CD4-positive, alpha-beta memory T cell (primary cell): ENCODE results near the gene ANKRD55. TPM values are rescaled to one million over a fixed set of nuclear protein-coding genes. Genes with fewer than 3 reads are reported as not detected.

Experiments used
- CTCF ChIA-PET: fragments of 350-600 bp; sonication (Branson Sonifier 250); formaldehyde crosslinking; loops from one replicate; lab custom pipeline; 2021; ENCODE audit warnings: inconsistent platforms; ENCODE audit not compliant: partially characterized antibody; lab: Charles Lee
- POLR2A ChIA-PET: fragments of 350-600 bp; sonication (Branson Sonifier 250); formaldehyde crosslinking; loops from one replicate; lab custom pipeline; 2021; ENCODE audit not compliant: partially characterized antibody; lab: Charles Lee
- DNase-seq, 5 donors: peaks; one replicate each; pipeline versions ENCODE4 v3.0.0 to v3.0.0-alpha.2; 2020 to 2022; ENCODE audit warnings: mixed read lengths in 1 of 5
- H3K27ac ChIP-seq: one replicate; pipeline ENCODE4 v1.7.0; 2013; ENCODE audit warnings: low read depth, low read length
- H3K27me3 ChIP-seq: 2 replicates; pipeline ENCODE4 v1.7.0; 2013; ENCODE audit warnings: mild to moderate bottlenecking, low read length, moderate library complexity; ENCODE audit not compliant: insufficient read depth
- H3K36me3 ChIP-seq: 2 replicates; pipeline ENCODE4 v1.7.0; 2013; ENCODE audit warnings: mild to moderate bottlenecking, low read length, moderate library complexity; ENCODE audit not compliant: insufficient read depth
- H3K4me1 ChIP-seq: 2 replicates; pipeline ENCODE4 v1.7.0; 2013; ENCODE audit warnings: mild to moderate bottlenecking, low read length, moderate library complexity; ENCODE audit not compliant: insufficient read depth
- H3K4me3 ChIP-seq, 2 donors: one replicate each; pipeline ENCODE4 v1.7.0; 2013; ENCODE audit warnings: low read length in 2 of 2, mild to moderate bottlenecking in 1 of 2
- H3K9me3 ChIP-seq, 2 donors: one replicate each; pipeline ENCODE4 v1.7.0; 2013; ENCODE audit warnings: low read length in 2 of 2, control low read depth in 1 of 2; ENCODE audit not compliant: control insufficient read depth in 1 of 2
- H3K27ac Mint-ChIP-seq, 7 donors: one replicate each; pipeline ENCODE4 v1.8.0; 2020 to 2021; ENCODE audit warnings: mixed read lengths in 7 of 7, mild to moderate bottlenecking in 6 of 7, inconsistent platforms in 3 of 7, moderate library complexity in 3 of 7
- H3K27me3 Mint-ChIP-seq, 2 donors: one replicate each; pipeline ENCODE4 v1.8.0; 2020 to 2021; ENCODE audit warnings: mixed read lengths in 2 of 2
- H3K36me3 Mint-ChIP-seq, 2 donors: one replicate each; pipeline ENCODE4 v1.8.0; 2020 to 2021; ENCODE audit warnings: mixed read lengths in 2 of 2, inconsistent platforms in 1 of 2, mild to moderate bottlenecking in 1 of 2
- H3K4me1 Mint-ChIP-seq, 4 donors: one replicate each; pipeline ENCODE4 v1.8.0; 2020 to 2021; ENCODE audit warnings: mixed read lengths in 4 of 4, mild to moderate bottlenecking in 1 of 4
- H3K4me3 Mint-ChIP-seq, 8 donors: one replicate each; pipeline ENCODE4 v1.8.0; 2020 to 2021; ENCODE audit warnings: mixed read lengths in 8 of 8, mild to moderate bottlenecking in 7 of 8, moderate library complexity in 6 of 8, inconsistent platforms in 3 of 8
- H3K9me3 Mint-ChIP-seq, 8 donors: one replicate each; pipeline ENCODE4 v1.8.0; 2020 to 2021; ENCODE audit warnings: mixed read lengths in 8 of 8, mild to moderate bottlenecking in 5 of 8, inconsistent platforms in 3 of 8, moderate library complexity in 1 of 8
- intact Hi-C: fragments of 100-400 bp; cut with micrococcal nuclease; formaldehyde crosslinking; loops from one replicate; pipeline ENCODE4 v1.15.1; 2023
- polyA plus RNA-seq, 2 donors: library from polyadenylated mRNA; unstranded; fragments of 300-500 nt; fragmentation: Illumina TruSeq; gene quantifications; one replicate each; pipeline ENCODE4 v1.2.3, GENCODE V29; 2021
- total RNA-seq, 2 experiments: library from RNA; stranded (reverse); gene quantifications; one replicate each; pipeline ENCODE4 v1.2.3, GENCODE V29; 2021

ANKRD55 gene
- total and polyA plus RNA-seq, 4 experiments from 2014 or later, result 8.3 to 17.8 (median 12.3) TPM

DNA sequence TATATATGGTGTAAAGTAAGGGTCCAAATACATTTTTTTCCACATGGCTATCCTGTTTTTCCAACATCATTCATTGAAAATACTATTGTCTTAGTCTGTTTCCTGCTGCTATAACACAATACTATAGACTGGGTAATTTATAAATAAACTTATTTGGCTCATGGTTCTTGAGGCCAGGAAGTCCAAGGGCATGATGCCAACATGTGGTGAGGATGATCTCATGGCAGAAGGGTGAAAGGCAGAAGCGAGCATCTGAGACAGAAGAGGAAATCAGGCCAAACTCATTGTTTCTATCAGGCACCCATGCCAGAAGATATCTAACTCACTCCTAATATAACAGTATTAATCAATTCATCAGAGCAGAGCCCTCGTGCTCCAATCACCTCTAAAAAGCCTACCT is 42.6 kb downstream of the ANKRD55 start:
- Histone ChIP-seq H3K4me1 (peaks cover 16% of the 10 kb centered on the region), H3K27me3 (no peaks in the 10 kb centered on the region), H3K9me3 (no peaks in the 10 kb centered on the region), H3K36me3 (no peaks in the 10 kb centered on the region), H3K27ac (no peak overlapping the region), H3K4me3 (no peak overlapping the region)
- peaks cover 0 to 8% (median under 1%) of the 10 kb centered on the region in 8 donors for H3K9me3 Mint-ChIP-seq
- peak overlapping the region in 1 of 8 donors; percentile 1 for H3K4me3 Mint-ChIP-seq
- POLR2A ChIA-PET, result no interaction called here
- peak; percentile 44 to 64 (median 61) for DNase-seq
- CTCF ChIA-PET, result interaction anchor here (1.5 kb wide), 1 partner anchor 208 kb away, joined by 4 read pairs; no protein-coding TSS in a partner anchor
- no peaks in the 10 kb centered on the region for H3K27me3 Mint-ChIP-seq
- intact Hi-C loops, result loop anchor here (5.0 kb wide), 2 partner anchors 33 to 133 kb away; no protein-coding TSS in a partner anchor
- peak overlapping the region in 4 of 7 donors; percentile 9 to 44 (median 38) for H3K27ac Mint-ChIP-seq
- peaks cover 8 to 9% (median 9%) of the 10 kb centered on the region in 4 donors for H3K4me1 Mint-ChIP-seq
- H3K36me3 Mint-ChIP-seq, result no peaks in the 10 kb centered on the region

DNA sequence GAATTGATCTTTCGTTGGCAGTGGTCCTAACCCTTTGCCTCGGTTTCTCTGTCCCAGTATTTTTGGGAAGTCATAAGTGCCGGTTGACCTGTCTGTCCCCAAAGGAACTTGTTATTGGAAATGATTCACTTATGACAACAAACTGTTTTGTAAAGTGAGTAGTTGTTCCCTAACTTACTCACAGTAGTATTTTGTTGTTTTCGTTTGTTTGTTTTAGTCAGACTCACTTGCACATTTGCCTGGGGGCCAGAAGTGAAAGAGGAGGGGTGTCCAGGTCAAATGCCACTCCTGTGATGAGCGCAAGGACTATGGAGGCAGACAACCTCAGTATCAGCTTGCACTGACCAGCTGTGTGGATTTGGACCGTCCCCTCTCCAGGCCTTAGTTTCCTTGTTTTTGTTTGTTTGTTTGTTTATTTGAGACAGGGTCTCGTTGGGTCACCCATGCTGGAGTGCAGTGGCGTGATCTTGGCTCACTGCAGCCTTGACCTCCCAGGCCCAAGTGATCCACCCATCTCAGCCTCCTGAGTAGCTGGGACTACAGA is 47.3 kb downstream of the ANKRD55 start:
- Histone ChIP-seq H3K4me3 (no peak overlapping the region), H3K9me3 (no peaks in the 10 kb centered on the region), H3K36me3 (no peaks in the 10 kb centered on the region), H3K4me1 (peaks cover 11% of the 10 kb centered on the region), H3K27me3 (no peaks in the 10 kb centered on the region), H3K27ac (no peak overlapping the region)
- peaks cover 7 to 8% (median 7%) of the 10 kb centered on the region in 4 donors for H3K4me1 Mint-ChIP-seq
- CTCF ChIA-PET, result no interaction called here
- no peak overlapping the region for H3K4me3 Mint-ChIP-seq
- intact Hi-C loops, result no loop called here
- H3K27ac Mint-ChIP-seq, result no peak overlapping the region
- H3K36me3 Mint-ChIP-seq, result no peaks in the 10 kb centered on the region
- POLR2A ChIA-PET, result no interaction called here
- peaks cover 0 to 10% (median under 1%) of the 10 kb centered on the region in 8 donors for H3K9me3 Mint-ChIP-seq
- no peaks in the 10 kb centered on the region for H3K27me3 Mint-ChIP-seq
- no peak for DNase-seq

DNA sequence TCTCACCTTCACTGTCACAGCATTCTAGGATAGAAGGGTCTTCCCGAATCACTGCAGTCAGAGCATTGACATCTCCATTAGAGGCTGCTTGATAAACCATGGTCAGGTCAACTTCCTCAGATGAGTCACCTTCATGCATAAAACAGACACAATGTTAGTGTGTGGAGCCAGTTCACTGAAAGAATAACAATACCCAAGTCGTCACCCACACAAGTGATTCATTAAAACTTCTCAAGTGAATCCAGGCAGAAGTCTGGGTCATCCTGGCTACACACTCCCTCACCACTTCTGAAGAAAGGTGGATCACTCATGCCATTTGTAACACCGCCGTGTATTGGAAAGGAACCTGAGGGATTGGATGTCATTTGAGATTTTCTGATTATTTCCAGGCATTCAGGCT is 49.6 kb downstream of the ANKRD55 start:
- intact Hi-C loops, result no loop called here
- no peak for DNase-seq
- CTCF ChIA-PET, result interaction anchor here (1.4 kb wide), 1 partner anchor 18 kb away, joined by 4 read pairs; no protein-coding TSS in a partner anchor
- Histone ChIP-seq H3K9me3 (no peaks in the 10 kb centered on the region), H3K4me1 (no peaks in the 10 kb centered on the region), H3K4me3 (no peak overlapping the region), H3K27ac (no peak overlapping the region), H3K36me3 (no peaks in the 10 kb centered on the region), H3K27me3 (no peaks in the 10 kb centered on the region)
- peaks cover 0 to 2% (median 0%) of the 10 kb centered on the region in 8 donors for H3K9me3 Mint-ChIP-seq
- no peaks in the 10 kb centered on the region for H3K27me3 Mint-ChIP-seq
- H3K4me1 Mint-ChIP-seq, result no peaks in the 10 kb centered on the region
- no peaks in the 10 kb centered on the region for H3K36me3 Mint-ChIP-seq
- H3K27ac Mint-ChIP-seq, result no peak overlapping the region
- no peak overlapping the region for H3K4me3 Mint-ChIP-seq
- POLR2A ChIA-PET, result no interaction called here

DNA sequence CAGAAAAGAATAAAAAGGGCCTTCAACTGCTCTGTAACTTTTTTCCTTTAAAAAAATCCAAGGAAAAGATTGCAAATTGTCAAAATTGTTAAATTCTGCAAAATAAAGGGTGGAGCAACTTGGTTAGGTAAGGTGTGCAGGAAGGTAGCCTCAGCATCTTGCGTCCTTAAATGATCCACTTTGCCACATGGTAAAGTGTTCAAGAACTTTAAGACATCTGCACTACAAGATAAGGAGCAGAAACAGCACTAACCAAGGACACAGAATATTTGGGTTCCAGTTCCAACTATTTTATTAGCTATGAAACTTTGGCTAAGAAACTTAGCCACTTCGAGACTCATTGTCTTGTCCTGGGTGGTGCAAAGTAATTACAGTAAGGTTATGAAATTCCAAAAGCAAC is 53.7 kb downstream of the ANKRD55 start:
- Histone ChIP-seq H3K27me3 (no peaks in the 10 kb centered on the region), H3K27ac (no peak overlapping the region), H3K4me1 (no peaks in the 10 kb centered on the region), H3K9me3 (no peaks in the 10 kb centered on the region), H3K4me3 (no peak overlapping the region), H3K36me3 (no peaks in the 10 kb centered on the region)
- H3K4me1 Mint-ChIP-seq, result no peaks in the 10 kb centered on the region
- no peak for DNase-seq
- peaks cover 0 to 1% of the 10 kb centered on the region in 2 donors for H3K27me3 Mint-ChIP-seq
- POLR2A ChIA-PET, result no interaction called here
- no peak overlapping the region for H3K4me3 Mint-ChIP-seq
- peaks cover 0 to 2% (median 0%) of the 10 kb centered on the region in 8 donors for H3K9me3 Mint-ChIP-seq
- intact Hi-C loops, result no loop called here
- no peak overlapping the region for H3K27ac Mint-ChIP-seq
- no peaks in the 10 kb centered on the region for H3K36me3 Mint-ChIP-seq
- CTCF ChIA-PET, result interaction anchor here (1.5 kb wide), 2 partner anchors 15 to 21 kb away, joined by 3 to 4 read pairs; no protein-coding TSS in a partner anchor

DNA sequence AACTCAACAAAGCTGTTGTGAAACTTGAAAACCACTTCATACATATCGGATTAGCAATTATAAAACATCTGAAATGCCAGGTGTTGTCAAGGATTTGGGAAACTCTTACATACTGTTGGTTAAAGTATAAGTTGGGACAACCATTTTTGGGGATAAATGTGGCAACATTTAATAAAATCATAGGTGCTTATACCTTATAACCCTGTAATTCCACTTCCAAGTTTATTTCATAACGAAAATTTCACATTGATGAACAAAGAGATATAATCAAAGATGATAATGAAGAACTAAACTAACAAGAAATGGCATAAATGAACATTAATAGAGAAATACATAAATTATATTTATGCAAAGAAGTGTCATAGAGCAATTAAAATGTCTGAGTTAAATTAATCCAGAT is 54.3 kb downstream of the ANKRD55 start:
- Mint-ChIP-seq H3K4me1 (no peaks in the 10 kb centered on the region), H3K36me3 (no peaks in the 10 kb centered on the region), H3K4me3 (no peak overlapping the region), H3K9me3 (no peaks in the 10 kb centered on the region), H3K27ac (no peak overlapping the region), H3K27me3 (peaks cover 0 to 1% of the 10 kb centered on the region in 2 donors)
- POLR2A ChIA-PET, result no interaction called here
- Histone ChIP-seq H3K4me3 (no peak overlapping the region), H3K27ac (no peak overlapping the region), H3K4me1 (no peaks in the 10 kb centered on the region), H3K9me3 (no peaks in the 10 kb centered on the region), H3K27me3 (no peaks in the 10 kb centered on the region), H3K36me3 (no peaks in the 10 kb centered on the region)
- DNase-seq, result no peak
- CTCF ChIA-PET, result interaction anchor here (1.5 kb wide), 1 partner anchor 15 kb away, joined by 4 read pairs; no protein-coding TSS in a partner anchor
- intact Hi-C loops, result no loop called here

DNA sequence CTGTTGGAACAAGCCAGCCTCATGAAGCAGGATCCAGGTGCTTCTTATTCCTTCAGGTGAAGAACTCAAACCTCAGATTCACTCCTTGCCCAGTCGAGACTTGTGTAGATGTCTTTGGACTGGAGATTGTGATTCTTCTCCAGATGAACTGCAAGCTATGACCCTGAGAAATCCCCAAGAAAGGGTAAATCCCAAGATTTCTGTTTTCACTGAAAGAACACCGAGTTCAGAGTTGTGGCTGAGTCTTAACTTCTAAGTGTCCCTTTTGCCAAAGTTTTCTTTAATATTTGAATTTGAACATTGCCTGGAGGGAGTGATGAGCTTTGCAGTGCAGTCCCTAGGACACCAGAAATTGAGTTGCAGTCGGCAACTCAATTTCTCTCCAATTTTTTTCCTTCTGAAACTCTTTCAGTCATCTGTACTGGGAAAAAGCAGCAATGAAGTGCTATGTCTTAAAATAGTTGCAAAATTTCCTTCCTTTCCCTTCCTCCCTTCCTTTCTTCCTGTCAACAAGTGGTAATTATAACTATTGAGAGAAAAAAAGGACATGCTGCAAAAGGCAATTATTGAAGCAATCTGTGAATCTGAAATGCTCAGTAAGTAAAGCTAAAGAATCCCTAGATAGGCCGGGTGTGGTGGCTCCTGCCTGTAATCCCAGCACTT is 56.1 kb downstream of the ANKRD55 start:
- Histone ChIP-seq H3K36me3 (no peaks in the 10 kb centered on the region), H3K27ac (no peak overlapping the region), H3K27me3 (no peaks in the 10 kb centered on the region), H3K4me1 (no peaks in the 10 kb centered on the region), H3K4me3 (no peak overlapping the region), H3K9me3 (no peaks in the 10 kb centered on the region)
- ChIA-PET POLR2A (interaction anchor here (1.1 kb wide), 1 partner anchor 8 kb away, joined by 3 read pairs; no protein-coding TSS in a partner anchor), CTCF (interaction anchor here (1.4 to 1.6 kb wide), 2 partner anchors 13 to 30 kb away, joined by 3 read pairs; no protein-coding TSS in a partner anchor)
- Mint-ChIP-seq H3K9me3 (peaks cover 0 to 3% (median 0%) of the 10 kb centered on the region in 8 donors), H3K27me3 (peaks cover 0 to 1% of the 10 kb centered on the region in 2 donors), H3K4me1 (no peaks in the 10 kb centered on the region), H3K36me3 (no peaks in the 10 kb centered on the region), H3K4me3 (no peak overlapping the region), H3K27ac (peak overlapping the region in 1 of 7 donors; percentile 73)
- no peak for DNase-seq
- intact Hi-C loops, result no loop called here

DNA sequence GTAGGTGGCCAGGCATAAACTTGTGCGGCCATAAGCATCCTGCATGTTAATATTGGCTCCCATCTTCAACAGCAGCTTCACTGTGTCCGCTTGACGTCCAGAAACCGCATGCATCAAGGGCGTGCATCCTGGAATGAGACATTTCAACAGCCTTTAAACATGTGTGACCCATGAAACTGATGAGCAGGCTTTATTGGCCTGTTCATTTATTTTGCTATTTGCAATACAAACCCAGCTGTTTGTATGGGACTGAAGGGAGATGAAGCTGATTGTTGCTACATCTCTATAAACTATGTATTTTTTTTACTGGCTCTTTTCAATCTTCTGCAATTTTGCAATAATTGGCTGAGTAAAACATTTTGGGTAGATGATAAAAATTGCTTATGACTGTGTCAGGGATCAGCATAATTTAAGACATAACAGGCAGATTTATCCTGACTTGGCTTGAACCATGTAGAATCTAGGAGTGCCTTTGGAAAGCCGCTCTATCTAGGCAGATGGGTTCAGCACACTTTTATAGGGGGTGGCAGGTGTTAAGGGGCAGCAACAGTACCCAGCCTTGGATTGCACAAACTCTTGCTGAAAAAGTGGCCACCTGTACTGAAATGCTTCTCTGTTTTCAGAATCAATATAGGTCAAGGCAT is 56.9 kb downstream of the ANKRD55 start:
- DNase-seq, result no peak
- no peak overlapping the region for H3K4me3 ChIP-seq
- Mint-ChIP-seq H3K4me1 (no peaks in the 10 kb centered on the region), H3K27me3 (peaks cover 0 to 1% of the 10 kb centered on the region in 2 donors), H3K27ac (no peak overlapping the region), H3K9me3 (peaks cover 0 to 3% (median 0%) of the 10 kb centered on the region in 8 donors), H3K36me3 (no peaks in the 10 kb centered on the region), H3K4me3 (no peak overlapping the region)
- CTCF ChIA-PET, result interaction anchor here (1.4 to 1.6 kb wide), 2 partner anchors 12 to 29 kb away, joined by 3 read pairs; no protein-coding TSS in a partner anchor
- intact Hi-C loops, result no loop called here
- no peaks in the 10 kb centered on the region for H3K4me1 ChIP-seq
- no peaks in the 10 kb centered on the region for H3K27me3 ChIP-seq
- no peaks in the 10 kb centered on the region for H3K9me3 ChIP-seq
- no peak overlapping the region for H3K27ac ChIP-seq
- no peaks in the 10 kb centered on the region for H3K36me3 ChIP-seq
- POLR2A ChIA-PET, result interaction anchor here (0.6 kb wide), 1 partner anchor 16 kb away, joined by 3 read pairs; no protein-coding TSS in a partner anchor
